NB4 (cell line): ENCODE data around the gene STAC3.

Experiments
- CTCF ChIP-seq: IDR thresholded peaks from one replicate; pipeline ENCODE4 v1.5.1; 2012; ENCODE audit warnings: low read depth, low read length
- MAX ChIP-seq: IDR thresholded peaks from 2 replicates; pipeline ENCODE4 v1.6.1; 2011; ENCODE audit warnings: low read depth, low read length
- POLR2A ChIP-seq: IDR thresholded peaks from 2 replicates; pipeline ENCODE4 v1.6.1; 2011; ENCODE audit warnings: mild to moderate bottlenecking; ENCODE audit not compliant: insufficient read length; ENCODE audit errors: extremely low read depth

GRCh38 chr12:57260366-57260765 lies 9.4 kb upstream of the STAC3 start:
- TF ChIP-seq CTCF = no peak
- no peak for TF ChIP-seq MAX
- TF ChIP-seq POLR2A = no peak
